ENCODE data around the gene WNK2.
"Not testable (repeated sequence)": the region's sequence is repeated elsewhere in the genome, so short reads cannot be mapped to it uniquely, and the experiment has no call there.

Gene WNK2

DNA sequence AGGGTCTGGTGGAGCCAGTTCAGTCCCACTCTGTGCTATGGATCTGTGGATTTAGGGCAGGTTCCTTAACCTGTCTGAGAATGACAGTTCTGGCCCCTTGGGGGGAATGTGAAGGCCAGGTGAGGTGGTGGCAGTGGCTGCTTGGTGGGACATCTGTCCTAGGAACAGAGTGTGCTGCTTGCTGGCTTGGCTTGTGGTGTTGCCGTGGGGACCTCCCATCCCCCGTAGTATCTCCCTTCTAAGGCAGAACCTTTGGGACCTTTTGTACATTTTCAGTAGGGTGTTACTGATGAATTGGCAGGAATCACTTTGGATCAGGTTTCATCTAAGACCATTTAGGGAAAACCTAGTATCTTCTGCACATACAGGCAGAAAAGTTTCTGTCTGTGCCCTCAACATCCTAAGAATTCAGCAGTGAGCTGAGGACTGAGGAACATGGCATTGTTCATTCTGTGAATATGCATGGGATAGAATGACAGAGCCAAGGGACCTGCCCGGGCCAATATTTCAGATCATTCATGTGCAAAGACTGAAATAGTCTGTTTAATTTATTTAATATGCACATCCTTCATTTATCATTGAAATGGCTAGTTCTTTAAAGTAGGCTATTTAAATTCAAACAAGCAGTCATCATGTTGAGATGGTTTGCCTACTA, 64.6 kb downstream of the WNK2 start:
- Histone ChIP-seq H3K27ac (no peak overlapping the region), H3K4me1 (peaks cover 31% of the 10 kb centered on the region), H3K36me3 (peaks cover 31% of the 10 kb centered on the region; the same call in 1 of the 2 replicates), H3K4me2 (no peak overlapping the region), H3K27me3 (no peaks in the 10 kb centered on the region), H3K9ac (no peak overlapping the region), H3K9me3 (no peaks in the 10 kb centered on the region), H3K4me3 (no peak overlapping the region), H4K20me1 (no peaks in the 10 kb centered on the region)
- TF ChIP-seq Cebpa-rat (IDR thresholded peaks at IDR 0.05): no peak

DNA sequence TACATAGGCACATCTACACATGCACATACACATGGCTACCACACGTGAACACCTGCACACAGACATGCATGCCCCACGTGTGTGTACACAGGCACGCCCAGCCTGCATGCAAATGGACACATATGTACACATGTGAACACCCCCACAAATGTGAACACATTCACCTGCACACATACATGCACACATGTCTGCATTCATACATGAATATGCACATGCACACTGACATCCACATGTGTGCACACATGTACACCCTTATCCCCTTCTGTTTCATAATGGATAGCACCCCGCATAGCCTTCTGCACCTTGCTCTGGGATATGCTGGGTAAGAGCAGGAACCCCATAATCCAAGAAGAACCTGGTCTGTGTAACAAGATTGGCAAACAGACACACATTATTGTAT, 66.2 kb downstream of the WNK2 start:
- H3K27me3 ChIP-seq: no peaks in the 10 kb centered on the region
- no peaks in the 10 kb centered on the region for H3K9me3 ChIP-seq
- H3K4me2 ChIP-seq: no peak overlapping the region
- no peaks in the 10 kb centered on the region for H4K20me1 ChIP-seq
- no peak overlapping the region for H3K9ac ChIP-seq
- peaks cover 18% of the 10 kb centered on the region for H3K4me1 ChIP-seq
- H3K27ac ChIP-seq: no peak overlapping the region
- H3K4me3 ChIP-seq: no peak overlapping the region
- no peak for TF ChIP-seq Cebpa-rat (IDR thresholded peaks at IDR 0.05)
- H3K36me3 ChIP-seq: peaks cover 45% of the 10 kb centered on the region

DNA sequence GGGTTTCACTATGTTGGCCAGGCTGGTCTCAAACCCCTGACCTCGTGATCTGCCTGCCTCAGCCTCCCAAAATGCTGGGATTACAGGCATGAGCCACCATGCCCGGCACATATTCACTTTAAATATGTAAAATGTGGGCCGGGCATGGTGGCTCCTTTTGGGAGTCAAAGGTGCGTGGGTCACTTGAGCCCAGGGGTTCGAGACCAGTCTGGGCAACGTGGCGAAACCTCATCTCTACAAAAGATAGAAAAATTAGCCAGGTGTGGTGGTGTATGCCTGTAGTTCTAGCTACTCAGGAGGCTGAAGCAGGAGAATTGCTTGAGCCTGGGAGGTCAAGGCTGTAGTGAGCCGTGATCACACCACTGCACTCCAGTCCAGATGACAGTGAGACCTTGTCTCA, 67.4 kb downstream of the WNK2 start:
- not testable (repeated sequence) for H3K4me2 ChIP-seq, H3K4me3 ChIP-seq, H3K9ac ChIP-seq, H4K20me1 ChIP-seq, H3K27me3 ChIP-seq, H3K27ac ChIP-seq, H3K9me3 ChIP-seq
- Histone ChIP-seq H3K4me1 (peaks cover 14% of the 10 kb centered on the region), H3K36me3 (peaks cover 47% of the 10 kb centered on the region)

DNA sequence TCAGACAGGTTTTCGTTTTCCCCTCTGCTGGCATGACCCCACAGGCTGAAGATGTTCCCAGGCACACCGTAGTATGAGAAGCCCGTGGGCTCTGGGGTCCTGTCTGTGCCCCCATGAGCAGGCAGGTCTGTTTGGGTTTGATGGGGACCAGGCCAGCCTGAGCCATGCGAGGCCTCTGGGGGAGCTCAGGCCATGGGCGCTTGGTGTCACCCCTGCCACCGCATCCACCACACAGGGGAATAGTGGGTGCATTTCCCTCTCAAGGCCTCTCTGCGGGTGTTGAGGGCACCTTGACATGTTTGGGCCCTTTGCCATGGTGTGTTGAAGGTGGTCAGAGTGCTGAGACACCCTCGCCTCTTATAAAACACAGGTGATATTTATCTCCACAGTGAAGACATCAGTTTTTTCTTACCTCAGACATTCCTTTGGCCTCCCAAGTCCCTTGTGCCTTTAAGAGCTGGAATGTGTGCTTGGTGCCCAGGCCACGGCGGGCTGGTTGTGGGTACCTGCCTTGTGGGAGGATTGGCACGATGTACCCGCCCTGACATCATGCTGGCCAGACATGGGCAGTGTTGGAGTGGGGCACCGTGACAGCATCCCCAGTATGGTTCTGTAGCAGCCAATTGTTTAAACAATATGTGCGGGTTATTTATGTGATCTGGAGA, 68.3 kb downstream of the WNK2 start:
- H3K9ac ChIP-seq: no peak overlapping the region

DNA sequence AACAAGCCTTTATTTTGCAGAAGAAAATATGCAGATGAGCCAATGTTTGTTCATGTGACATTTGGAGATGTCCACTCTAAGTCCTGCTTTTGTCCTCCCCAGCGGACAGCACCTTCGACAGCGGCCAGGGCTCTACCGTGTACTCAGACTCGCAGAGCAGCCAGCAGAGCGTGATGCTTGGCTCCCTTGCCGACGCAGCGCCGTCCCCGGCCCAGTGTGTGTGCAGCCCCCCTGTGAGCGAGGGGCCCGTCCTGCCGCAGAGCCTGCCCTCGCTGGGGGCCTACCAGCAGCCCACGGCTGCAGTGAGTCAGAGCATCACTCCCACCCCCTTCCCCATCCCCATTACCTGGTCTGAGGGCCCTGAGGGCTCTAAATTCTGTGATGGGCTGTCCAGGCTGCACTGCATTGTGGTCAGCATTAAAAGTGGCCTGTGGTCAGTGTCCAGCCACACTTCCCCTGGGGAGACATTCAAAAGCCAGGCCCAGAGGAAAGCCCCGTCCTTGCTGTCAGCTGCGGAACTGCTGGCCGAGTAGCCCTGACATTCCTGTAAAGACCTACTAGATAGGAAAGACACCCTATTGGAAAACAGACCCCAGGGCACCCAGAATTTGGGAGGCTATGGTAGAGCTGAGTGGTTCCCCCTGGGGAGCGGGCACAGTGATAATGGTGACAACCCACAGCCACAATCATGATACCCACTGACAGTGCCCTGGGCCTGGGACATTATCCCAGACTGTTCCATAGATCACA, 69.0 kb downstream of the WNK2 start:
- Histone ChIP-seq H3K9me3 (no peaks in the 10 kb centered on the region), H3K4me3 (no peak overlapping the region), H3K4me2 (no peak overlapping the region), H3K4me1 (peaks cover 14% of the 10 kb centered on the region), H3K9ac (no peak overlapping the region), H3K27ac (no peak overlapping the region), H3K27me3 (no peaks in the 10 kb centered on the region), H4K20me1 (no peaks in the 10 kb centered on the region), H3K36me3 (peaks cover 38% of the 10 kb centered on the region)
- no peak for TF ChIP-seq Cebpa-rat (IDR thresholded peaks at IDR 0.05)

More for the DNA sequence above, 68.3 kb downstream of the WNK2 start:
- no peak for TF ChIP-seq Cebpa-rat (IDR thresholded peaks at IDR 0.05)
- no peak overlapping the region for H3K27ac ChIP-seq
- no peaks in the 10 kb centered on the region for H3K27me3 ChIP-seq
- H4K20me1 ChIP-seq: no peaks in the 10 kb centered on the region
- peaks cover 45% of the 10 kb centered on the region for H3K36me3 ChIP-seq
- H3K9me3 ChIP-seq: no peaks in the 10 kb centered on the region
- H3K4me2 ChIP-seq: no peak overlapping the region
- H3K4me3 ChIP-seq: no peak overlapping the region
- H3K4me1 ChIP-seq: peaks cover 14% of the 10 kb centered on the region

DNA sequence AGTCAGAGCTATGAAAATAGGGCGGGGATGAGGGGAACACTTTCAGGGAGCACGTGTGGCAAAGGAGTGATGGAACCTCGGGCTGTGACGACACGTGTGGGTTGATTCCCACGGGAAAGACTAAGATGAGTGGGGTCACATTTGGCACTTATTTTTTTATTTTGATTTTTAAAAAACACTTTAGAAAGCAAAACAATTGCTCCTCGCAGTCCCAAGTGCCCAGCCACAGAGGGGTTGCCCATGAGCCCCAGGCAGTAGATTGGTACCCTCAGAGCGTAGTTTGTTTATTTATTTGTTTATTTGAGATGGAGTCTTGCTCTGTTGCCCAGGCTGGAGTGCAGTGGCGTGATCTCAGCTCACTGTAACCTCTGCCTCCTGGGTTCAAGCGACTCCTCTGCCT, 69.7 kb downstream of the WNK2 start:
- Histone ChIP-seq H3K4me2 (no peak overlapping the region), H3K27me3 (no peaks in the 10 kb centered on the region), H3K9me3 (no peaks in the 10 kb centered on the region), H3K9ac (no peak overlapping the region), H3K27ac (no peak overlapping the region), H3K4me3 (no peak overlapping the region), H4K20me1 (no peaks in the 10 kb centered on the region), H3K36me3 (peaks cover 34% of the 10 kb centered on the region), H3K4me1 (peaks cover 14% of the 10 kb centered on the region)
- TF ChIP-seq Cebpa-rat (IDR thresholded peaks at IDR 0.05): no peak

DNA sequence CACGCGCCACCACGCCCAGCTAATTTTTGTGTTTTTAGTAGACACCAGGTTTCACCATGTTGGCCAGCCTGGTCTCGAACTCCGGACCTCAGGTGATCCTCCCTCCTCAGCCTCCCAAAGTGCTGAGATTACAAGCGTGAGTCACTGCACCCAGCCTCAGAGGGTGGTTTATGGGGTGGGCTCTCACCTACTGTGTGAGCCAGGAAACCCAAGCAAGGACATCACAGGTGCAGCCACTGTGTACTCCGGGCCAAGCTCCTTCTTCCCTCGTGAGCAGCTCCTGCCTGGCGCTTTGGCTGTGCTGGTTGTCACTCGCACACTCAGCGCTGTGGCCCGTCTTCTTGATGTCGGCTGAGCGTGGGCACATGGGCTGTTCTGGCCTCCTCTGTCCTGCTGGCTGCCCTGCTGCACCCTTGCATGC, 70.1 kb downstream of the WNK2 start:
- Histone ChIP-seq H4K20me1 (no peaks in the 10 kb centered on the region), H3K4me1 (peaks cover 14% of the 10 kb centered on the region), H3K9me3 (no peaks in the 10 kb centered on the region), H3K27me3 (no peaks in the 10 kb centered on the region), H3K4me2 (no peak overlapping the region), H3K9ac (no peak overlapping the region), H3K27ac (no peak overlapping the region), H3K36me3 (peaks cover 34% of the 10 kb centered on the region), H3K4me3 (no peak overlapping the region)
- TF ChIP-seq Cebpa-rat (IDR thresholded peaks at IDR 0.05): no peak

DNA sequence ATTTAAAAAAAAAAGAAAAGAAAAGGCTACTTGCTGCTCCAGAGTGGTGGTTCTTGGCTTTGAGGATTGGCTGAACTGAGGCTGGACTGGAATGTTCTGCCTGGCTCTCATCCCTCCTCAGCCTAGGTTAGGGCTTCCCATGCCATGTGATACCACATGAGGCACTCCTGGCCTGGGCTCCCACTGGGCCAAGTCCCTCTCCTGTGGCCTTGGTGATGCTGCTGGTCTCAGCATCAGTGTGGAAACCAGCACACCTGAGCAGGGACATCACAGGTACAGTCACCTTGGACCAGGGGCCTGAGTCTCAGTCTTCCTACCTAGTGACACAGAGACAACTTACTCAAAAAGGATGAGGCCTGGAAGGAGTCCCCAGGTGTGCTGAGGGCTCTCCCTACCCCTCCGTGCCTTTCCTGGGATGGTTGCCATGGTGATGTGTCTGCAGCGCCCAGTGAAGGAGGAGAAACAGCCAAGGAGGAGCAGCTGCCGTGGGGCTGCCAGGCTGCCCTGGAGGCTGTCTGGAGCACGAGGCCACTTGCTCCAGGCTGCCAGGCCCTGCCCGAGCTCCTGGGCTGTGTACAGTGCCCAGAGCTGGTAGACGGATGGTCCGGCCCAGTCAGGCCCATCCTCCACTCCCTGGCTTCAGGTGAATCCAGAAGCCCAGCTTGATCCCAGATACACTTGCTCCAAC, 71.0 kb downstream of the WNK2 start:
- TF ChIP-seq Cebpa-rat (IDR thresholded peaks at IDR 0.05): no peak

DNA sequence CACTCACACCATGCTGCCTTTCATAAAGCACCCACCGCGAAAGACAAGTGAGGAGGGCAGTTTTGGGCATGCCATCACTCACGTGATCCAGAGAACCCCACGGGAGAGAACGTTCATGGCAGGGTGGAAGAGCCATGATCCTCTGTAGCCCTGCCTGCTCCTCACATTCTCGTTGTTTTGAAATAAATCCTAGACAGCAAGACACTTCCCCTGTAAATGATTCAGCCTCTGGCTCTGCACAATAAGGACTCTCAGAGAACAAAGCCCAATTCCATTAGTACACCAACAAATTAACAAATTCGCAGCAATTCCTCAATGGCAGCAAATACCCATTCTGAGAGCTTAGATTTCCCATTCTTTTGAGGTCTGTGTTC, 71.5 kb downstream of the WNK2 start:
- Histone ChIP-seq H3K27ac (no peak overlapping the region), H3K4me3 (no peak overlapping the region), H3K36me3 (peaks cover 29% of the 10 kb centered on the region), H4K20me1 (no peaks in the 10 kb centered on the region), H3K9ac (no peak overlapping the region), H3K4me1 (peaks cover 14% of the 10 kb centered on the region), H3K27me3 (no peaks in the 10 kb centered on the region), H3K9me3 (no peaks in the 10 kb centered on the region), H3K4me2 (no peak overlapping the region)
- no peak for TF ChIP-seq Cebpa-rat (IDR thresholded peaks at IDR 0.05)

More for the DNA sequence above, 71.0 kb downstream of the WNK2 start:
- H3K27ac ChIP-seq: no peak overlapping the region
- peaks cover 33% of the 10 kb centered on the region for H3K36me3 ChIP-seq
- H3K4me1 ChIP-seq: peaks cover 14% of the 10 kb centered on the region
- no peaks in the 10 kb centered on the region for H4K20me1 ChIP-seq
- no peak overlapping the region for H3K9ac ChIP-seq
- no peak overlapping the region for H3K4me2 ChIP-seq
- no peak overlapping the region for H3K4me3 ChIP-seq
- no peaks in the 10 kb centered on the region for H3K27me3 ChIP-seq
- no peaks in the 10 kb centered on the region for H3K9me3 ChIP-seq
